ENCODE results near the gene HLA-DOB. TPM values are rescaled to one million over a fixed set of nuclear protein-coding genes. Genes with fewer than 3 reads are reported as not detected.

The HLA-DOB gene
- total RNA-seq, 2 experiments from 2014 or later = 2.4 to 2.9 TPM

Other genes with a start within 250 kb of the HLA-DOB start
- 10 to 100 TPM; 51.4 to 55.9 TPM for gene HLA-DRB1, start 227.2 kb downstream of the HLA-DOB start, total RNA-seq
- gene HLA-DQA1, start 179.6 kb downstream of the HLA-DOB start, total RNA-seq = 1 to 10 TPM; 4.7 to 5.2 TPM
- 10 to 100 TPM; 24.1 to 26.0 TPM for gene HLA-DQB1, start 150.3 kb downstream of the HLA-DOB start, total RNA-seq
- under 1 TPM; 0.27 to 0.62 TPM for gene HLA-DQA2, start 75.6 kb downstream of the HLA-DOB start, total RNA-seq
- gene HLA-DQB2, start 53.5 kb downstream of the HLA-DOB start, total RNA-seq = 1 to 10 TPM; 1.3 to 1.8 TPM
- gene TAP2, start 21.7 kb upstream of the HLA-DOB start, total RNA-seq = 100 to 1,000 TPM; 332 to 337 TPM
- 100 to 1,000 TPM; 307 to 379 TPM for gene PSMB8, start 27.0 kb upstream of the HLA-DOB start, total RNA-seq
- 100 to 1,000 TPM; 396 to 441 TPM for gene TAP1, start 36.7 kb upstream of the HLA-DOB start, total RNA-seq
- 100 to 1,000 TPM; 329 to 391 TPM for gene PSMB9, start 37.2 kb upstream of the HLA-DOB start, total RNA-seq
- 1 to 10 TPM; 8.1 to 8.5 TPM for gene HLA-DMB, start 124.0 kb upstream of the HLA-DOB start, total RNA-seq
- gene HLA-DMA, start 136.1 kb upstream of the HLA-DOB start, total RNA-seq = 10 to 100 TPM; 24.0 to 26.8 TPM
- gene BRD2, start 151.6 kb upstream of the HLA-DOB start, total RNA-seq = 100 to 1,000 TPM; 334 to 383 TPM
- 1 to 10 TPM; 1.5 to 1.6 TPM for gene HLA-DOA, start 192.6 kb upstream of the HLA-DOB start, total RNA-seq